HEK293 (cell line): ENCODE results near the gene ITPR3.

Source experiments
- CTCF ChIA-PET: fragments of 350-600 bp; formaldehyde crosslinking; extraction: SDS; loops from one replicate; lab custom pipeline; 2021; ENCODE audit warnings: antibody characterized with exemption; lab: Yijun Ruan, JAX
- POLR2A ChIA-PET: fragments of 300-600 bp; formaldehyde crosslinking; extraction: SDS; loops from one replicate; lab custom pipeline; 2020; ENCODE audit warnings: antibody characterized with exemption, inconsistent platforms; lab: Yijun Ruan, JAX
- H3K27ac ChIP-seq: fragments of 200-500 bp; sonication (Bioruptor generic); 2 replicates; pipeline ENCODE4 v1.5.1; 2014; ENCODE audit warnings: low read depth, low read length, control low read depth, inconsistent platforms; ENCODE audit errors: extremely low read depth
- H3K36me3 ChIP-seq, 2 experiments: fragments of 200-500 bp in 1 of 2; sonication (Bioruptor generic) in 1 of 2; 1 replicate in 1 of 2; 2 replicates in 1 of 2; pipeline ENCODE4 v1.5.1; 2014 to 2017; ENCODE audit warnings: inconsistent platforms in 2 of 2, low read length in 2 of 2; ENCODE audit not compliant: control insufficient read depth in 2 of 2, insufficient read depth in 1 of 2
- H3K4me1 ChIP-seq: fragments of 200-500 bp; sonication (Bioruptor generic); 2 replicates; pipeline ENCODE4 v1.5.1; 2014; ENCODE audit warnings: mild to moderate bottlenecking, low read length, inconsistent platforms; ENCODE audit not compliant: control insufficient read depth, insufficient read depth
- H3K4me3 ChIP-seq: 2 replicates; pipeline ENCODE4 v1.5.1; 2011; ENCODE audit warnings: low read depth, mild to moderate bottlenecking, control low read depth, low read length, moderate library complexity
- H3K9me3 ChIP-seq: fragments of 200-500 bp; sonication (Bioruptor generic); 2 replicates; pipeline ENCODE4 v1.5.1; 2014; ENCODE audit warnings: low read depth, low read length, inconsistent platforms; ENCODE audit not compliant: control insufficient read depth, insufficient read depth
- GFI1B ChIP-seq: fragments of 450-650 bp; formaldehyde crosslinking; IDR thresholded peaks from 2 replicates; pipeline ENCODE4 v1.5.1; 2016; ENCODE audit warnings: missing biosample characterization, missing genetic modification characterization
- MZF1 ChIP-seq: fragments of 450-650 bp; formaldehyde crosslinking; IDR thresholded peaks from 2 replicates; pipeline ENCODE4 v1.5.1; 2017; ENCODE audit warnings: missing biosample characterization, missing genetic modification characterization, borderline replicate concordance
- SCRT1 ChIP-seq: fragments of 450-650 bp; formaldehyde crosslinking; IDR thresholded peaks from 2 replicates; pipeline ENCODE4 v1.5.1; 2016; ENCODE audit warnings: missing biosample characterization, missing genetic modification characterization, borderline replicate concordance
- WT1 ChIP-seq: fragments of 450-650 bp; formaldehyde crosslinking; IDR thresholded peaks from 2 replicates; pipeline ENCODE4 v1.5.1; 2016; ENCODE audit warnings: missing biosample characterization, missing genetic modification characterization
- ZBTB17 ChIP-seq: fragments of 450-650 bp; formaldehyde crosslinking; IDR thresholded peaks from 2 replicates; pipeline ENCODE4 v1.5.1; 2016; ENCODE audit warnings: missing biosample characterization, missing genetic modification characterization
- ZFP41 ChIP-seq: fragments of 450-650 bp; formaldehyde crosslinking; IDR thresholded peaks from 2 replicates; pipeline ENCODE4 v1.5.1; 2016; ENCODE audit warnings: missing biosample characterization, missing genetic modification characterization, borderline replicate concordance
- ZFP69B ChIP-seq: fragments of 450-650 bp; formaldehyde crosslinking; IDR thresholded peaks from 2 replicates; pipeline ENCODE4 v1.5.1; 2016; ENCODE audit warnings: missing biosample characterization, missing genetic modification characterization
- ZNF19 ChIP-seq: fragments of 450-650 bp; formaldehyde crosslinking; IDR thresholded peaks from 2 replicates; pipeline ENCODE4; 2016; ENCODE audit warnings: missing biosample characterization, missing genetic modification characterization, low read depth
- ZNF548 ChIP-seq: fragments of 450-650 bp; formaldehyde crosslinking; IDR thresholded peaks from 2 replicates; pipeline ENCODE4 v1.5.1; 2016; ENCODE audit warnings: missing biosample characterization, missing genetic modification characterization
- ZNF837 ChIP-seq: fragments of 450-650 bp; formaldehyde crosslinking; IDR thresholded peaks from 2 replicates; pipeline ENCODE4 v1.5.1; 2016; ENCODE audit warnings: missing biosample characterization, missing genetic modification characterization
- TF ChIP-seq, protein P1 (sequence below): fragments of 450-650 bp; formaldehyde crosslinking; IDR thresholded peaks from 2 replicates; pipeline ENCODE4 v1.5.1; 2016; ENCODE audit warnings: missing biosample characterization, missing genetic modification characterization
- TF ChIP-seq, protein P2 (sequence below): fragments of 450-650 bp; formaldehyde crosslinking; IDR thresholded peaks from 2 replicates; pipeline ENCODE4 v1.5.1; 2016; ENCODE audit warnings: missing biosample characterization, missing genetic modification characterization
- TF ChIP-seq, protein P3 (sequence below): fragments of 450-650 bp; formaldehyde crosslinking; IDR thresholded peaks from 2 replicates; pipeline ENCODE4 v1.5.1; 2016; ENCODE audit warnings: missing biosample characterization, missing genetic modification characterization
- TF ChIP-seq, protein P4 (sequence below): fragments of 450-650 bp; formaldehyde crosslinking; IDR thresholded peaks from 2 replicates; pipeline ENCODE4 v1.5.1; 2016; ENCODE audit warnings: missing biosample characterization, missing genetic modification characterization

ITPR3 gene

DNA sequence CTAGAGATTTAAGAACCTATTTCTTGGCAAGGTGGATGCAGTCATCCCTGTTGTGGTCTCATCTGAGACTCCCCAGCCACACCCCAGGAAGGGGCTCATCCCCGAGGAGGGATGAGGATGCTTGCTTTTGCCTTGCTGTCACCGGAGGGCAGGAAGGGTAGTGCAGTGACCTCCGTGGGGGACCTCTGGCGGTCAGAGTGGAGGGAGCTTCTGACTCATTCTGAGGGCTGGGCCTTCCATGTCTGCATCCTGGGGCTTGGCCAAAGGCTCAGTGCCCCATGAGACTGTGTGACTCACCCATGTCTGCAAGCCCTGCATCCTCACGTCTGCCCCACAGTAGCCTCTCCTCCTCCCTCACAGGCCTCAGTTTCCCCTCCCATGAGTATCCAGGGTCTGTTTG is 51.7 kb downstream of the ITPR3 start (continued):
- TF ChIP-seq, protein P1, sequence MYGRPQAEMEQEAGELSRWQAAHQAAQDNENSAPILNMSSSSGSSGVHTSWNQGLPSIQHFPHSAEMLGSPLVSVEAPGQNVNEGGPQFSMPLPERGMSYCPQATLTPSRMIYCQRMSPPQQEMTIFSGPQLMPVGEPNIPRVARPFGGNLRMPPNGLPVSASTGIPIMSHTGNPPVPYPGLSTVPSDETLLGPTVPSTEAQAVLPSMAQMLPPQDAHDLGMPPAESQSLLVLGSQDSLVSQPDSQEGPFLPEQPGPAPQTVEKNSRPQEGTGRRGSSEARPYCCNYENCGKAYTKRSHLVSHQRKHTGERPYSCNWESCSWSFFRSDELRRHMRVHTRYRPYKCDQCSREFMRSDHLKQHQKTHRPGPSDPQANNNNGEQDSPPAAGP (tag by site-specific recombination): 0 out of 2 replicates have a peak, but pooled peaks have one; percentile 45
- TF ChIP-seq GFI1B (tag by site-specific recombination): no peak
- TF ChIP-seq, protein P2, sequence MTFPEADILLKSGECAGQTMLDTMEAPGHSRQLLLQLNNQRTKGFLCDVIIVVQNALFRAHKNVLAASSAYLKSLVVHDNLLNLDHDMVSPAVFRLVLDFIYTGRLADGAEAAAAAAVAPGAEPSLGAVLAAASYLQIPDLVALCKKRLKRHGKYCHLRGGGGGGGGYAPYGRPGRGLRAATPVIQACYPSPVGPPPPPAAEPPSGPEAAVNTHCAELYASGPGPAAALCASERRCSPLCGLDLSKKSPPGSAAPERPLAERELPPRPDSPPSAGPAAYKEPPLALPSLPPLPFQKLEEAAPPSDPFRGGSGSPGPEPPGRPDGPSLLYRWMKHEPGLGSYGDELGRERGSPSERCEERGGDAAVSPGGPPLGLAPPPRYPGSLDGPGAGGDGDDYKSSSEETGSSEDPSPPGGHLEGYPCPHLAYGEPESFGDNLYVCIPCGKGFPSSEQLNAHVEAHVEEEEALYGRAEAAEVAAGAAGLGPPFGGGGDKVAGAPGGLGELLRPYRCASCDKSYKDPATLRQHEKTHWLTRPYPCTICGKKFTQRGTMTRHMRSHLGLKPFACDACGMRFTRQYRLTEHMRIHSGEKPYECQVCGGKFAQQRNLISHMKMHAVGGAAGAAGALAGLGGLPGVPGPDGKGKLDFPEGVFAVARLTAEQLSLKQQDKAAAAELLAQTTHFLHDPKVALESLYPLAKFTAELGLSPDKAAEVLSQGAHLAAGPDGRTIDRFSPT (tag by site-specific recombination): peak; percentile 38; the same call in 1 of the 2 replicates

DNA sequence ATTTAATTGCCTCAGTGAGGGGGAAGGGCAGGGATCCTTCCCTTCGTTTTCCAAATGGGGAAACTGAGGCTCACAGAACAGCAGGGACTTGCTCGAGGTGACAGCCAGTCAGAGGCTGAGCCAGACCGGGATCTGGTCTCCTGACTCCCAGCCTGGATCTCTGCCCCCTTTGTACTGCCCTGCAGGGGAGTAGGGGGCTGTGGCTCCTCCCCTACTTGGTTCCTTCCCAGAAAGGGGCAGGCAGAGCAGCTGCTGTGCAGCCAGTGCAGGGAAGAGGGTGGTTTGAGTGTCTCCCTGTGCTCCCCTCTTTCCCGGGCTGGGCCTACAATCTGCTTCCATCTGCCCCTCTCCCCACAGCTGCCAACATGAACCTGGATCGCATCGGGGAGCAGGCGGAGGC is 52.7 kb downstream of the ITPR3 start:
- Histone ChIP-seq H3K4me3 (no peak overlapping the region), H3K27ac (no peak overlapping the region), H3K36me3 (peaks cover 10 to 50% of the 10 kb centered on the region in 2 experiments; a peak in 2 of 3 replicates), H3K4me1 (no peaks in the 10 kb centered on the region), H3K9me3 (no peaks in the 10 kb centered on the region)
- TF ChIP-seq WT1 (tag by site-specific recombination) (no peak), SCRT1 (tag by site-specific recombination) (no peak), MZF1 (tag by site-specific recombination) (no peak)
- TF ChIP-seq, protein P3, sequence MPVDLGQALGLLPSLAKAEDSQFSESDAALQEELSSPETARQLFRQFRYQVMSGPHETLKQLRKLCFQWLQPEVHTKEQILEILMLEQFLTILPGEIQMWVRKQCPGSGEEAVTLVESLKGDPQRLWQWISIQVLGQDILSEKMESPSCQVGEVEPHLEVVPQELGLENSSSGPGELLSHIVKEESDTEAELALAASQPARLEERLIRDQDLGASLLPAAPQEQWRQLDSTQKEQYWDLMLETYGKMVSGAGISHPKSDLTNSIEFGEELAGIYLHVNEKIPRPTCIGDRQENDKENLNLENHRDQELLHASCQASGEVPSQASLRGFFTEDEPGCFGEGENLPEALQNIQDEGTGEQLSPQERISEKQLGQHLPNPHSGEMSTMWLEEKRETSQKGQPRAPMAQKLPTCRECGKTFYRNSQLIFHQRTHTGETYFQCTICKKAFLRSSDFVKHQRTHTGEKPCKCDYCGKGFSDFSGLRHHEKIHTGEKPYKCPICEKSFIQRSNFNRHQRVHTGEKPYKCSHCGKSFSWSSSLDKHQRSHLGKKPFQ: no peak
- TF ChIP-seq, protein P4, sequence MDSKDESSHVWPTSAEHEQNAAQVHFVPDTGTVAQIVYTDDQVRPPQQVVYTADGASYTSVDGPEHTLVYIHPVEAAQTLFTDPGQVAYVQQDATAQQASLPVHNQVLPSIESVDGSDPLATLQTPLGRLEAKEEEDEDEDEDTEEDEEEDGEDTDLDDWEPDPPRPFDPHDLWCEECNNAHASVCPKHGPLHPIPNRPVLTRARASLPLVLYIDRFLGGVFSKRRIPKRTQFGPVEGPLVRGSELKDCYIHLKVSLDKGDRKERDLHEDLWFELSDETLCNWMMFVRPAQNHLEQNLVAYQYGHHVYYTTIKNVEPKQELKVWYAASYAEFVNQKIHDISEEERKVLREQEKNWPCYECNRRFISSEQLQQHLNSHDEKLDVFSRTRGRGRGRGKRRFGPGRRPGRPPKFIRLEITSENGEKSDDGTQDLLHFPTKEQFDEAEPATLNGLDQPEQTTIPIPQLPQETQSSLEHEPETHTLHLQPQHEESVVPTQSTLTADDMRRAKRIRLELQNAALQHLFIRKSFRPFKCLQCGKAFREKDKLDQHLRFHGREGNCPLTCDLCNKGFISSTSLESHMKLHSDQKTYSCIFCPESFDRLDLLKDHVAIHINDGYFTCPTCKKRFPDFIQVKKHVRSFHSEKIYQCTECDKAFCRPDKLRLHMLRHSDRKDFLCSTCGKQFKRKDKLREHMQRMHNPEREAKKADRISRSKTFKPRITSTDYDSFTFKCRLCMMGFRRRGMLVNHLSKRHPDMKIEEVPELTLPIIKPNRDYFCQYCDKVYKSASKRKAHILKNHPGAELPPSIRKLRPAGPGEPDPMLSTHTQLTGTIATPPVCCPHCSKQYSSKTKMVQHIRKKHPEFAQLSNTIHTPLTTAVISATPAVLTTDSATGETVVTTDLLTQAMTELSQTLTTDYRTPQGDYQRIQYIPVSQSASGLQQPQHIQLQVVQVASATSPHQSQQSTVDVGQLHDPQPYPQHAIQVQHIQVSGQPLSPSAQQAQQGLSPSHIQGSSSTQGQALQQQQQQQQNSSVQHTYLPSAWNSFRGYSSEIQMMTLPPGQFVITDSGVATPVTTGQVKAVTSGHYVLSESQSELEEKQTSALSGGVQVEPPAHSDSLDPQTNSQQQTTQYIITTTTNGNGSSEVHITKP (tag by site-specific recombination): no peak
- POLR2A ChIA-PET: interaction anchor here (0.6 kb wide), 1 partner anchor 21 kb away, joined by 3 read pairs; no protein-coding TSS in a partner anchor
- CTCF ChIA-PET: interaction anchor here (0.7 to 2.3 kb wide), 3 partner anchors 22 to 42 kb away, joined by 3 to 10 read pairs (median 4); no protein-coding TSS in a partner anchor

DNA sequence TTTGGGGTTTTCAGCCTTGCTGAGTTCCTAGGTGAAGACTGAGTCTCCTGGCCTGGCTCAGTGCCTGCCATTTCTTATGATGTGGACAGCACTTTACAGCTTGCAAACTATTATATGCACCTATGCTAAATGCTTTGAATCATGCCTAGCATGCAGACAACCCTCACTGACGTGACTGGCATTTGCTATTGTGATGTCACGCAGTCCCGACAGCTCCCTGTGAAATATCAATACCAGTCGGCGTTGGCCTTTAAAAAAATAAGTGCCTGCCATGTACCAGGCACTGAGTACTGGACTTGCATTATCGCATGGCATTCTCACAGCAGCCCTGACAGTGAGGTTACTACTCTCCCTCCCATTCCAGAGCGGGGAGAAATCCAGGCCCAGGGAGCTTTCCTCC is 54.8 kb downstream of the ITPR3 start:
- no peak for TF ChIP-seq ZFP69B (tag by site-specific recombination)
- TF ChIP-seq ZNF837 (tag by site-specific recombination): no peak
- no peak for TF ChIP-seq ZNF19 (tag by site-specific recombination)
- TF ChIP-seq ZBTB17 (tag by site-specific recombination): no peak
- TF ChIP-seq ZFP41 (tag by site-specific recombination): no peak
- no peak for TF ChIP-seq ZNF548 (tag by site-specific recombination)
- CTCF ChIA-PET: interaction anchor here (0.7 to 1.1 kb wide), 5 partner anchors 25 to 86 kb away, joined by 3 to 5 read pairs (median 3); no protein-coding TSS in a partner anchor
- H3K4me1 ChIP-seq: no peaks in the 10 kb centered on the region
- H3K27ac ChIP-seq: no peak overlapping the region
- H3K9me3 ChIP-seq: no peaks in the 10 kb centered on the region
- POLR2A ChIA-PET: no interaction called here
- no peak overlapping the region for H3K4me3 ChIP-seq
- H3K36me3 ChIP-seq: peaks cover 6 to 42% of the 10 kb centered on the region in 2 experiments; a peak in 2 of 3 replicates
